Keratinocyte (primary cell): Measurements from ENCODE around the gene CCL2. TPM values are rescaled to one million over a fixed set of nuclear protein-coding genes. Genes with fewer than 3 reads are reported as not detected.

Experiments used
- DNase-seq: peaks from one replicate; pipeline ENCODE4 v3.0.0-alpha.2; 2011; ENCODE audit warnings: low read depth, missing footprints, low spot score
- FAIRE-seq: peaks from 2 replicates; lab custom pipeline; 2011; peaks lifted over from hg19 to GRCh38; lab: Jason Lieb, UNC
- H2AFZ ChIP-seq: 2 replicates; pipeline ENCODE4 v1.6.0; 2012; ENCODE audit warnings: low read length, control low read depth, inconsistent platforms; ENCODE audit not compliant: control insufficient read depth
- H3K27ac ChIP-seq: 2 replicates; pipeline ENCODE4 v1.5.1; 2011; ENCODE audit warnings: low read length; ENCODE audit not compliant: control insufficient read depth, insufficient read depth
- H3K27me3 ChIP-seq: 3 replicates; pipeline ENCODE4 v1.6.0; 2011; ENCODE audit warnings: low read length; ENCODE audit not compliant: control insufficient read depth, insufficient read depth; ENCODE audit errors: extremely low read depth
- H3K36me3 ChIP-seq, 2 experiments: 2 replicates in 1 of 2; 3 replicates in 1 of 2; pipeline ENCODE4 v1.5.1; 2011; ENCODE audit warnings: low read length in 2 of 2, mild to moderate bottlenecking in 1 of 2; ENCODE audit not compliant: control insufficient read depth in 2 of 2, insufficient read depth in 2 of 2; ENCODE audit errors: extremely low read depth in 1 of 2
- H3K4me1 ChIP-seq: 3 replicates; pipeline ENCODE4 v1.5.1; 2011; ENCODE audit warnings: low read length; ENCODE audit not compliant: control insufficient read depth, insufficient read depth; ENCODE audit errors: extremely low read depth
- H3K4me2 ChIP-seq: 3 replicates; pipeline ENCODE4 v1.6.0; 2011; ENCODE audit warnings: low read depth, low read length; ENCODE audit not compliant: control insufficient read depth, insufficient read depth; ENCODE audit errors: extremely low read depth
- H3K4me3 ChIP-seq, 3 experiments: fragments of 200-600 bp in 1 of 3; sonication (generic) in 1 of 3; 2 replicates in 2 of 3; 3 replicates in 1 of 3; pipeline ENCODE4 v1.5.1; 2011 to 2016; ENCODE audit warnings: low read length in 3 of 3, mild to moderate bottlenecking in 3 of 3, control low read depth in 2 of 3, inconsistent platforms in 1 of 3, low read depth in 1 of 3, mixed read lengths in 1 of 3, mixed run types in 1 of 3, moderate library complexity in 1 of 3; ENCODE audit not compliant: control insufficient read depth in 2 of 3, insufficient read depth in 2 of 3; ENCODE audit errors: extremely low read depth in 1 of 3
- H3K79me2 ChIP-seq: 2 replicates; pipeline ENCODE4 v1.6.0; 2012; ENCODE audit warnings: low read length; ENCODE audit not compliant: control insufficient read depth, insufficient read depth
- H3K9ac ChIP-seq: 3 replicates; pipeline ENCODE4 v1.6.0; 2011; ENCODE audit warnings: low read length; ENCODE audit not compliant: control insufficient read depth, insufficient read depth; ENCODE audit errors: extremely low read depth
- H3K9me1 ChIP-seq: 3 replicates; pipeline ENCODE4 v1.6.0; 2011; ENCODE audit warnings: low read length; ENCODE audit not compliant: control insufficient read depth, insufficient read depth; ENCODE audit errors: extremely low read depth
- H3K9me3 ChIP-seq: 2 replicates; pipeline ENCODE4 v1.5.1; 2012; ENCODE audit warnings: low read depth, low read length; ENCODE audit not compliant: control insufficient read depth
- H4K20me1 ChIP-seq: 3 replicates; pipeline ENCODE4 v1.6.0; 2011; ENCODE audit warnings: low read length; ENCODE audit not compliant: control insufficient read depth, insufficient read depth; ENCODE audit errors: extremely low read depth
- EZH2 ChIP-seq: IDR thresholded peaks from one replicate; pipeline ENCODE4 v1.6.1; 2012; ENCODE audit warnings: inconsistent platforms, mild to moderate bottlenecking, low read length, moderate library complexity
- dilution Hi-C: fragments of 300-500 bp; cut with MboI; formaldehyde crosslinking; loops from one replicate; pipeline ENCODE4 v1.7.0; 2020; ENCODE audit warnings: low sequenced_read_pairs; ENCODE audit not compliant: extremely low pct_ligation_motif_present
- polyA plus RNA-seq, 5 experiments: library from polyadenylated mRNA; depleted of rRNA in 3 of 5; stranded (reverse) in 3 of 5; stranded (forward) in 1 of 5; unstranded in 1 of 5; fragments of >200 nt; gene quantifications; 1 replicate in 1 of 5; 2 replicates in 3 of 5; 3 replicates in 1 of 5; pipeline versions ENCODE4 v1.2.1 to v1.2.3, GENCODE V29; 2011 to 2012; ENCODE audit warnings: missing spikeins in 2 of 5, low read depth in 1 of 5, low replicate concordance in 1 of 5
- TF ChIP-seq, protein P1 (sequence below), 3 experiments: IDR thresholded peaks in 1 of 3; conservative IDR thresholded peaks in 1 of 3; optimal IDR thresholded peaks in 1 of 3; 2 replicates in 2 of 3; 3 replicates in 1 of 3; pipeline versions ENCODE3 to v1.5.1; 2011; ENCODE audit warnings: low read length in 3 of 3, mild to moderate bottlenecking in 3 of 3, moderate library complexity in 2 of 3, control low read depth in 1 of 3, inconsistent platforms in 1 of 3; ENCODE audit not compliant: insufficient read depth in 2 of 3; ENCODE audit errors: extremely low read depth in 1 of 3

CCL2 gene
- polyA plus RNA-seq, 1 donor (not counting 4 experiments of a cell fraction or from before 2014, with no cell fraction given): 0.24 TPM

DNA sequence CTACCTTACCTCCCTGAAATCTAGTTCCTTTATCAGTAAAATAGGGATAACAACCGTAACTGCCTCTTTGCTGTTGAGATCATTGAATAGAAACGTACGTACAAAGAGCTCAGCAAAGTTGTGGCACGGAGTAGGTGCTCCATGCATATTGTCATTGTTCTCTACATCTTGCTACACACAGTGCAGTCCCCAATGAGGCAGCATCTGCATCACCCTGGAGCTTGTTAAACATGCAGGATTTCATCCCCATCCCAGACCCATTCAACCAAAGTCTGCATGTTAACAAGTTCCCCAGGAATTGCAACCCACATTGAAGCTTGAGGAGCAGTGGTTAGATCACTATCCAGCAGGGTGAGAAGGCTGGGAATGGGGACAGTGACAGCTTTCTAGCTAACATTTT is 33.7 kb upstream of the CCL2 start:
- Histone ChIP-seq H3K4me3 (no peak overlapping the region), H3K79me2 (no peaks in the 10 kb centered on the region), H3K36me3 (no peaks in the 10 kb centered on the region), H3K9me3 (no peaks in the 10 kb centered on the region), H3K9me1 (no peaks in the 10 kb centered on the region), H2AFZ (no peak overlapping the region), H3K9ac (no peak overlapping the region), H3K27ac (no peak overlapping the region), H4K20me1 (no peaks in the 10 kb centered on the region), H3K27me3 (peaks cover 7% of the 10 kb centered on the region), H3K4me1 (no peaks in the 10 kb centered on the region), H3K4me2 (no peak overlapping the region)
- dilution Hi-C loops: loop anchor here (25.0 kb wide), 1 partner anchor 141 kb away; the partner anchor contains the start of genes CCL1 and CCL13
- FAIRE-seq (no peak), DNase-seq (no peak)
- TF ChIP-seq, protein P1, sequence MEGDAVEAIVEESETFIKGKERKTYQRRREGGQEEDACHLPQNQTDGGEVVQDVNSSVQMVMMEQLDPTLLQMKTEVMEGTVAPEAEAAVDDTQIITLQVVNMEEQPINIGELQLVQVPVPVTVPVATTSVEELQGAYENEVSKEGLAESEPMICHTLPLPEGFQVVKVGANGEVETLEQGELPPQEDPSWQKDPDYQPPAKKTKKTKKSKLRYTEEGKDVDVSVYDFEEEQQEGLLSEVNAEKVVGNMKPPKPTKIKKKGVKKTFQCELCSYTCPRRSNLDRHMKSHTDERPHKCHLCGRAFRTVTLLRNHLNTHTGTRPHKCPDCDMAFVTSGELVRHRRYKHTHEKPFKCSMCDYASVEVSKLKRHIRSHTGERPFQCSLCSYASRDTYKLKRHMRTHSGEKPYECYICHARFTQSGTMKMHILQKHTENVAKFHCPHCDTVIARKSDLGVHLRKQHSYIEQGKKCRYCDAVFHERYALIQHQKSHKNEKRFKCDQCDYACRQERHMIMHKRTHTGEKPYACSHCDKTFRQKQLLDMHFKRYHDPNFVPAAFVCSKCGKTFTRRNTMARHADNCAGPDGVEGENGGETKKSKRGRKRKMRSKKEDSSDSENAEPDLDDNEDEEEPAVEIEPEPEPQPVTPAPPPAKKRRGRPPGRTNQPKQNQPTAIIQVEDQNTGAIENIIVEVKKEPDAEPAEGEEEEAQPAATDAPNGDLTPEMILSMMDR (optimal IDR thresholded peaks at IDR 0.05 in 1 of 3, IDR thresholded peaks at IDR 0.05 in 1 of 3, conservative IDR thresholded peaks at IDR 0.05 in 1 of 3; ENCODE audit: extremely low read depth in 1 of 3, insufficient read depth in 2 of 3, low read length in 3 of 3): no peak
- TF ChIP-seq EZH2: no peak

- no peak for TF ChIP-seq EZH2
- TF ChIP-seq, protein P1 (optimal IDR thresholded peaks at IDR 0.05 in 1 of 3, IDR thresholded peaks at IDR 0.05 in 1 of 3, conservative IDR thresholded peaks at IDR 0.05 in 1 of 3; ENCODE audit: extremely low read depth in 1 of 3, insufficient read depth in 2 of 3, low read length in 3 of 3): no peak
- Histone ChIP-seq H3K4me3 (no peak overlapping the region), H3K9me3 (no peaks in the 10 kb centered on the region), H3K4me2 (no peak overlapping the region), H3K4me1 (no peaks in the 10 kb centered on the region), H3K9ac (no peak overlapping the region), H2AFZ (no peak overlapping the region), H3K27ac (no peak overlapping the region), H3K36me3 (no peaks in the 10 kb centered on the region), H4K20me1 (no peaks in the 10 kb centered on the region), H3K27me3 (peaks cover 7% of the 10 kb centered on the region), H3K79me2 (no peaks in the 10 kb centered on the region), H3K9me1 (no peaks in the 10 kb centered on the region)
- FAIRE-seq (no peak), DNase-seq (no peak)
- dilution Hi-C loops: loop anchor here (25.0 kb wide), 1 partner anchor 139 kb away; the partner anchor contains the start of genes CCL1 and CCL13
Measured at GRCh38 chr17:34222722-34223497, 32.2 kb upstream of the CCL2 start.
